Mesothelial cell of epicardium (in vitro differentiated cells): Measurements from ENCODE around the gene CENPX. TPM values are rescaled to one million over a fixed set of nuclear protein-coding genes. Genes with fewer than 3 reads are reported as not detected.

Source experiments
- DNase-seq, 2 experiments: peaks; one replicate each; pipeline ENCODE4 v3.0.0; 2021; ENCODE audit warnings: low spot score in 2 of 2; ENCODE audit not compliant: unreplicated experiment in 2 of 2
- H3K27ac Mint-ChIP-seq: 2 replicates; pipeline ENCODE4 v1.8.0; 2021; ENCODE audit warnings: mixed read lengths
- H3K27me3 Mint-ChIP-seq: 2 replicates; pipeline ENCODE4 v1.8.0; 2021; ENCODE audit warnings: low read depth, mixed read lengths
- H3K36me3 Mint-ChIP-seq: 2 replicates; pipeline ENCODE4 v1.8.0; 2021; ENCODE audit warnings: mixed read lengths
- H3K4me1 Mint-ChIP-seq: 2 replicates; pipeline ENCODE4 v1.8.0; 2021; ENCODE audit warnings: mixed read lengths
- H3K4me3 Mint-ChIP-seq: 2 replicates; pipeline ENCODE4 v1.8.0; 2021; ENCODE audit warnings: mild to moderate bottlenecking, moderate library complexity, mixed read lengths
- H3K9me3 Mint-ChIP-seq: 2 replicates; pipeline ENCODE4 v1.8.0; 2021; ENCODE audit warnings: mixed read lengths
- CTCF ChIP-seq: fragments of 200-600 bp; sonication (generic); IDR thresholded peaks from one replicate; pipeline ENCODE4 v1.5.0; 2021; ENCODE audit warnings: antibody characterized with exemption; ENCODE audit not compliant: unreplicated experiment
- total RNA-seq: library from RNA; stranded (reverse); gene quantifications from 3 replicates; pipeline ENCODE4 v1.2.1, GENCODE V29; 2021

CENPX gene
- 40.0 to 45.5 TPM (median 40.6 TPM) in 3 replicates for total RNA-seq

GRCh38 chr17:82022310-82022980 lies at the start of gene CENPX:
TSS of gene CENPX (minus strand) at chr17:82022878. CDS start at chr17:82022861, 17 bp downstream.
- no peak for TF ChIP-seq CTCF
- H3K36me3 Mint-ChIP-seq = peaks cover 3% of the 10 kb centered on the region

GRCh38 chr17:82070611-82071010 lies 47.9 kb upstream of the CENPX start:
- H3K4me1 Mint-ChIP-seq = no peaks in the 10 kb centered on the region
- H3K9me3 Mint-ChIP-seq = peaks cover 4% of the 10 kb centered on the region
- no peak for DNase-seq
- H3K36me3 Mint-ChIP-seq = no peaks in the 10 kb centered on the region
- H3K4me3 Mint-ChIP-seq = no peak overlapping the region
- no peak overlapping the region for H3K27ac Mint-ChIP-seq
- H3K27me3 Mint-ChIP-seq = peaks cover 19% of the 10 kb centered on the region
- TF ChIP-seq CTCF = no peak

More at GRCh38 chr17:82022310-82022980, at the start of gene CENPX:
- Mint-ChIP-seq H3K9me3 (no peaks in the 10 kb centered on the region), H3K4me1 (peaks cover 22% of the 10 kb centered on the region), H3K27ac (peak within 1 kb of the TSS; percentile 72), H3K4me3 (peak within 1 kb of the TSS; percentile 76), H3K27me3 (no peaks in the 10 kb centered on the region)
- DNase-seq = peak in 1 of 2 experiments; percentile 62

- Mint-ChIP-seq H3K27ac (peak within 1 kb of the TSS; percentile 81), H3K4me1 (no peaks in the 10 kb centered on the region), H3K36me3 (no peaks in the 10 kb centered on the region), H3K4me3 (peak within 1 kb of the TSS; percentile 71), H3K27me3 (peaks cover 3% of the 10 kb centered on the region), H3K9me3 (no peaks in the 10 kb centered on the region)
- TF ChIP-seq CTCF = no peak
- DNase-seq = no peak
Observed at GRCh38 chr17:82065638-82066303, 43.1 kb upstream of the CENPX start, which contains the start of gene DUS1L. TSS of gene DUS1L (minus strand) at chr17:82065804. CDS start at chr17:82065059, 745 bp downstream.

GRCh38 chr17:82065193-82065637 lies 42.5 kb upstream of the CENPX start:
- Mint-ChIP-seq H3K27ac (no peak overlapping the region), H3K36me3 (peaks cover 1% of the 10 kb centered on the region), H3K4me1 (no peaks in the 10 kb centered on the region), H3K9me3 (no peaks in the 10 kb centered on the region), H3K4me3 (peak overlapping the region; percentile 64), H3K27me3 (no peaks in the 10 kb centered on the region)
- TF ChIP-seq CTCF = no peak
- no peak for DNase-seq

- no peak overlapping the region for H3K27ac Mint-ChIP-seq
- no peaks in the 10 kb centered on the region for H3K4me1 Mint-ChIP-seq
Observed at GRCh38 chr17:82064433-82065192, 41.9 kb upstream of the CENPX start.

More at GRCh38 chr17:82064433-82065192, 41.9 kb upstream of the CENPX start:
- Mint-ChIP-seq H3K4me3 (peak overlapping the region; percentile 64), H3K27me3 (no peaks in the 10 kb centered on the region), H3K36me3 (peaks cover 4% of the 10 kb centered on the region), H3K9me3 (no peaks in the 10 kb centered on the region)
- no peak for TF ChIP-seq CTCF
- no peak for DNase-seq
